Fibroblast of skin of back (primary cell): ENCODE data around the gene GSC. TPM values are rescaled to one million over a fixed set of nuclear protein-coding genes. Genes with fewer than 3 reads are reported as not detected.
A peak's percentile ranks its signal among the peaks of the same experiment; 100 is the strongest.
"Not testable (repeated sequence)": the region's sequence is repeated elsewhere in the genome, so short reads cannot be mapped to it uniquely, and the experiment has no call there.

Experiments
- DNase-seq: peaks from one replicate; pipeline ENCODE4 v3.0.0-alpha.2; 2013
- polyA plus RNA-seq, 2 experiments: library from polyadenylated mRNA; unstranded; fragments of 120-200 nt; gene quantifications; one replicate each; pipeline ENCODE4 v1.2.1, GENCODE V29; 2013; ENCODE audit not compliant: insufficient read length in 2 of 2

GSC gene
- not detected for polyA plus RNA-seq (2013, experiment 1 of 2; ENCODE audit: insufficient read length)
- not detected for polyA plus RNA-seq (2013, experiment 2 of 2; ENCODE audit: insufficient read length)

- DNase-seq = peak; percentile 49
Observed at GRCh38 chr14:94769391-94770250, at the start of gene GSC. Gene GSC, minus strand, starts transcription at chr14:94770113. Its CDS starts 98 bp downstream, at chr14:94770015.

GRCh38 chr14:94819531-94819930, 49.6 kb upstream of the GSC start:
- DNase-seq = no peak

- DNase-seq = peak; percentile 4
Observed at GRCh38 chr14:94816113-94816512, 46.2 kb upstream of the GSC start.

- peak; percentile 3 for DNase-seq
Observed at GRCh38 chr14:94805680-94806288, 35.9 kb upstream of the GSC start.

- no peak for DNase-seq
Observed at GRCh38 chr14:94801225-94801624, 31.3 kb upstream of the GSC start.

- DNase-seq = not testable (repeated sequence)
Observed at GRCh38 chr14:94800764-94801163, 30.9 kb upstream of the GSC start.

GRCh38 chr14:94797887-94798286, 28.0 kb upstream of the GSC start:
- DNase-seq = no peak

GRCh38 chr14:94796278-94796677, 26.4 kb upstream of the GSC start:
- no peak for DNase-seq

- peak; percentile 7 for DNase-seq
Observed at GRCh38 chr14:94795372-94795771, 25.5 kb upstream of the GSC start.

GRCh38 chr14:94793901-94794300, 24.0 kb upstream of the GSC start:
- no peak for DNase-seq

- no peak for DNase-seq
Observed at GRCh38 chr14:94787655-94788054, 17.7 kb upstream of the GSC start.

- no peak for DNase-seq
Observed at GRCh38 chr14:94787092-94787491, 17.2 kb upstream of the GSC start.

- DNase-seq = no peak
Observed at GRCh38 chr14:94780536-94781399, 10.9 kb upstream of the GSC start.

GRCh38 chr14:94779713-94780112, 9.8 kb upstream of the GSC start:
- DNase-seq = no peak

- DNase-seq = peak; percentile 44
Observed at GRCh38 chr14:94775871-94776210, 5.9 kb upstream of the GSC start.

- DNase-seq = peak; percentile 20
Observed at GRCh38 chr14:94775091-94775870, 5.4 kb upstream of the GSC start.

- no peak for DNase-seq
Observed at GRCh38 chr14:94774344-94775090, 4.6 kb upstream of the GSC start.

- DNase-seq = no peak
Observed at GRCh38 chr14:94773655-94774343, 3.9 kb upstream of the GSC start.

GRCh38 chr14:94773061-94773648, 3.2 kb upstream of the GSC start:
- DNase-seq = peak; percentile 9

GRCh38 chr14:94772548-94772947, 2.6 kb upstream of the GSC start:
- DNase-seq = no peak
